Head of caudate nucleus (tissue), 42 donors: ENCODE results near the gene MGMT.
"Not testable (repeated sequence)": the region's sequence is repeated elsewhere in the genome, so short reads cannot be mapped to it uniquely, and the experiment has no call there.

ENCODE experiments used
- DNase-seq, 42 donors: peaks; one replicate each; pipeline versions ENCODE4 v3.0.0 to v3.0.0-alpha.2; 2020 to 2021; ENCODE audit warnings: mixed read lengths in 7 of 42
- intact Hi-C: fragments of 100-400 bp; cut with DNase I; formaldehyde crosslinking; loops from one replicate; pipeline ENCODE4 v1.15.0; 2022

Gene MGMT

GRCh38 chr10:129466703-129467358 is at the start of gene MGMT:
TSS of gene MGMT (plus strand) at chr10:129467241.
- DNase-seq = peak; percentile 88 to 98 (median 95)
- intact Hi-C loops = no loop called here

GRCh38 chr10:129417870-129418269 is 49.2 kb upstream of the MGMT start:
- DNase-seq = peak in 3 of 42 donors; percentile 12 to 31 (median 19)
- intact Hi-C loops = no loop called here

DNA sequence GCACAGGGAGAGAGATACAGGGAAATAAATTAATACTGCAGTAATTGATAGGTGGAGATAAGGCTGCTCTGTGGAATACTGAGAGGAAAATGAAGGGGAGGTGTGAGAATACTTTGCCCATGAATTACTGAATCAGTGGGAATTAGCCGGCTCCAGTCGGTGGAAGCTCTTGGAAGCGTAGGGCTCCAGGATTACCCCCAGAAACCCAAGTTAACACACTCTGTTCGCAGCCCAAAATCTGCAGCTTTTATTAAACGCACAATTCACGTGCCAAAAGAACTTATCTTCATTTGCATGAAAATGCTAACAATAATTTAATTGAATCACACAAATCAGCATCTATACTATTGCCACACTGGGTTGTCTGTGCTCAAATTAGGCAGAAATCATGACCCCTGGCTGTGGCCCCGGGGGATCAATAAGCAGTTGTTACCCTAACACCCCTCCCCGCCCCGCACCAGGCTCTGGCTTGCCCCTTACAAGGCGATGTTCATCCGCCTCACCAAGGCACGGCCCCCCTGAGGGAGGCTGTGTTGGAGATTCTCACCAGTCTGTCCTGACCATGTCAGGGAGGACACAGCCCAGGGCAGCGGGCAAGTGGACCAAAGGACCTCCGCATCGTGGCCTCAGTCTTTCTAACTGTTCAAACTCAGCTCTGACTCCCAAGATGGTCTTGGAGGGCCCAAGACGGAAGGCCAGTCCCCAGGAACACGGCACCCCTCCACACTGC is 48.4 kb upstream of the MGMT start:
- peak in 5 of 42 donors; percentile 18 to 43 (median 39) for DNase-seq
- intact Hi-C loops = no loop called here

- intact Hi-C loops = no loop called here
- no peak for DNase-seq
Measured at GRCh38 chr10:129419397-129419796, 47.6 kb upstream of the MGMT start.

- DNase-seq = peak in 2 of 42 donors; percentile 30 to 33
- intact Hi-C loops = no loop called here
Measured at GRCh38 chr10:129421399-129422010, 45.5 kb upstream of the MGMT start.

GRCh38 chr10:129424978-129425377 is 42.1 kb upstream of the MGMT start:
- intact Hi-C loops = no loop called here
- peak in 1 of 42 donors; percentile 18 for DNase-seq

- DNase-seq = no peak
Measured at GRCh38 chr10:129426606-129427005, 40.4 kb upstream of the MGMT start.

DNA sequence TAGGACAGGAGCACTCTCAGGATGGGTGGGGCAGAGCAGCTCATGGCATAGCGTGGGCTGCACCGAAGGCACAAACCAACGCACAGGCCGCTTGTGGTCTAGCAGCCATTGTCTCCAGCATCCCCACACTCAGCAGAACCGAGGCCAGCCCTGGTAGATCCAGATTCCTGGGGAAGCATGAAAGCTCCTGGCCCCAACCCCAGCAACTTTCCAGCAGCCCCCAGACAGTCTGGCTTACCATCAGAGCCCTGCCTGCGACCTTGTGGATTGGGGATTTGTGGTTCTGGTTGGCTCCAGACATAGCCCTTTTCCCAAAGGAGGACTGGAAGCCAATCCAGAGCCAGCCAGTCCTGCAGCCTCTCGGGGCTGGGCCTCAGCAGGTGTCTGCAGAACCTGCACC is 33.8 kb upstream of the MGMT start:
- intact Hi-C loops = no loop called here
- no peak for DNase-seq

More at GRCh38 chr10:129426606-129427005, 40.4 kb upstream of the MGMT start:
- intact Hi-C loops = no loop called here

DNA sequence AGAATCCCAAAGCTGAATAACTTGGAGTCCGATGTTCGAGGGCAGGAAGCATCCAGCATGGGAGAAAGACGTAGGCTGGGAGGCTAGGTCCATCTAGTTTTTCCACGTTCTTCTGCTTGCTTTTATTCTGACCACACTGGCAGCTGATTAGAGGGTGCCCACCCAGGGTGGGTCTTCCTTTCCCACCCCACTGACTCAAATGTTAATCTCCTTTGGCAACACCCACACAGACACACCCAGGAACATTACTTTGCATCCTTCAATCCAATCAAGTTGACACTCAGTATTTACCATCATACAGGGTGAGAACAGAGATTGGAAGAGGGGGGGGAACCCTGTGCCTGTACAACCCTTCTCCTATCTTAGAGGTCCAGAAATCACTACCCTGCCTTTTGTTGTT is 31.3 kb upstream of the MGMT start:
- intact Hi-C loops, DNase-seq: not testable (repeated sequence)

GRCh38 chr10:129438024-129438423 is 29.0 kb upstream of the MGMT start:
- no peak for DNase-seq
- intact Hi-C loops = no loop called here

DNA sequence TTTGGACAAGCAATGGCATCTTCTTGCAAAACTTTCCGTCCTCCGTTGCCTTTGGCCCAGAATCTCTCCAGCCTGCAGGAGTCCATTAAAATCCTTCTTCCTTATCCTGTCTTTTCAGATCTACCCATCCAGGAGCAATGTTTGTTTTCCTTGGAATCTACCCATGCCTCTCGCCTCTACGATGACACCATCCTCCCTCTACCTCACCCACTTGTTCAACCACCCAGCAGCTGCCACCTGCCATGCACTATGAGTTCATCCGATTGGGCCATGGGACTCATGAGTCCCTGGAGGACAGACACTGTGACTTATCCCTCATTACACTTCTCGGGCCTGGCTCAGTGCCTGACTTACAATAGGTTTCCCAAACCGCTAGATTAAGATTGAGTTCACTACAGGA is 26.8 kb upstream of the MGMT start:
- intact Hi-C loops = no loop called here

DNA sequence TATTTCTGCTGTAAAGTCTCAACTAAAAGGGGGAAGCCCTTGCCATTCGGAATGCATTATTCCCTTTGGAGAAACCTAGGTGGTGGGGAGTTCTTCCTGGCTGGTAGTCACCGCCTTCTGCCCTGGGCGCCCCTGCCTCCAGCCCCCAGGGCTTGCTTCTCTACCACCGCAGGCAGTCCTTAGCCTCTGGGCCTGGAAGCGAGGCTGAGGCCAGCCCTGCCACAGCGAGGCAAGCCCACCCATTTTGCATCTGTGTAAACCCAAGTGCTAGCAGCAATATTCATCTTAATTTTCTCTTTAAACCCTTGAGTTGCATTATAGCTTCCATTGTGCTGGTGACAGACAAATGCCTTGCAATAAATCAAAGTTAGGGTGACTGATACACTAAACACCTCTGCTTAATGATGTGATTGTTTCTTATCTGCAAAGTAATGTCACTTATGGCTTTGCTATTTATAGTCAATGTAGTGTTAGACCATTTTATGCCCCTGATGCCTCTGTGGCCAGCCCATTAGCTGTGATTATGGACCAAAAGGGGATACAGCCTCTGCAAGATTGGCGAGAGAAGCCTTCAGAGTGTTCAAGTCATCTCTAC is 26.2 kb upstream of the MGMT start:
- intact Hi-C loops = no loop called here
- DNase-seq = no peak

More for the DNA sequence above, 26.8 kb upstream of the MGMT start:
- peak in 1 of 42 donors; percentile 23 for DNase-seq

DNA sequence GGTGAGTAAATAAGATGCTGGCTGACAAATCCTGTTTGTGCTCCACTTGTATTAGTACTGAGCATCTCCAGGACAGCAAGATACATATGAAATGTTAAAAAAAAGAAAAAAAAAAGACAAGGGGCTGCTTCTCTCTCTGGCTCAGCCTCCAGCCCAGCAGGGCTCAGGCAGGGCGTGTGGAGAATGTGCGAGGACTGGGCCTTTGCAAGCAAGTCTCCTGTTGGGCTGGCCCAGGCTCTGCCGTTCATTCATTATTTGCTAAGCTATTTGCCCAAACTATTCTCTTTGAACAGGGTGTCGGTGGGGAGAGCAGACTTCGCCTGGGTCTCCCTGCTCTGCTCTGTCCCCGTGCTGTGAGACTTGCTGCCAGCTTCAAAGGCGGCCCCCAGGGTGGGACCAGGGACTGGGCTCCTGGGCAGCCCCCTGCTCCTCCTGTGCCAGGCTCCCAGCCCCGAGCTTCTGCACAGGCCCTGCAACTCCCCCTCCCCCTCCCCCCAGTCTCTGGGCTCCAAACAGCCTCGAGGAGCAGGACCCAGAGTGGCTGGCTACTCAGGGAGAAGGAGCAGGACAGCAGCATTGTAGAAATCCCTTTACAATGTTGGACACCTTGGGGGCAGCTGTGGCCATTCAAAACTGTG is 25.6 kb upstream of the MGMT start:
- intact Hi-C loops = no loop called here
- peak in 1 of 42 donors; percentile 22 for DNase-seq

GRCh38 chr10:129442866-129443265 is 24.2 kb upstream of the MGMT start:
- no peak for DNase-seq
- intact Hi-C loops = no loop called here

DNA sequence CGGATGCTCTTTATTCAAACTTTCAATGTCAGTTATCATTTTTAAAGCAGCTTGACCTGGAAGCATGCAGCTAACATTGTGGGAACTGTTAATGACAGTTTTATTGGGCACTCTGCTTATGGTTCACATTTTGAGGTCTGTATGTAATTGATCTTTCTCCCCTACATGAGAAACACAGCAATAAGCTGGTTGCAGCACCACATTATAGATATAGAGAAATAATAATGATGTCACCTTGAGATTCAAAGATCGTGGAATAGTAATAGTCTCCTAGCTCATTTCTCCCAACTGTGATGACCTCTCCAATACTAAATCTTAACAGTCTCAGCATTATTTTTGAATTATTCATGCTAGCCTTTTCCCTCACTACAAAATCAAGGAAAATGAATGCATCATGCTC is 22.7 kb upstream of the MGMT start:
- intact Hi-C loops = no loop called here
- DNase-seq = no peak

- DNase-seq = peak in 1 of 42 donors; percentile 9
Measured at GRCh38 chr10:129445436-129446182, 21.4 kb upstream of the MGMT start.

GRCh38 chr10:129446183-129446581 is 20.9 kb upstream of the MGMT start:
- no peak for DNase-seq
- intact Hi-C loops = no loop called here

More at GRCh38 chr10:129445436-129446182, 21.4 kb upstream of the MGMT start:
- intact Hi-C loops = no loop called here

DNA sequence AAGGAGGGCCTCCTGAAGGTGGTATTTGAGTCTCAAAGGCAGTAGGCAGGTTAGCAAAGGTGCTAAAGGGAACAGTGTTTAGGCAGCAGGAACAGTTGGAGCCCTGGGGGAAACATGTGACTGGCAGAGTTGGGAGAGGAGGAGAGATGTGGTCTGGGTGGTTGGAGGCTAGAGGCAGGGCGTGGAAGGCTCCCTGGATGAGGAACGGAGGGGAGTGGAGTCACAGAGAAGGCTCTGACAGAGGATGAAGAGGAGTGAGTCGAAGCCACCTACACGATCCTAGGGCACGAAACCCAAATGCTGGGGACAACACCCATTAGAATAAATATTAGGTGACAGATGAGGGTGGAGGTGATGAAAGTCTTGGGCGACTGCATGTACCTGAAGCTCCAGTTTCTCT is 19.6 kb upstream of the MGMT start:
- intact Hi-C loops = no loop called here
- DNase-seq = no peak

DNA sequence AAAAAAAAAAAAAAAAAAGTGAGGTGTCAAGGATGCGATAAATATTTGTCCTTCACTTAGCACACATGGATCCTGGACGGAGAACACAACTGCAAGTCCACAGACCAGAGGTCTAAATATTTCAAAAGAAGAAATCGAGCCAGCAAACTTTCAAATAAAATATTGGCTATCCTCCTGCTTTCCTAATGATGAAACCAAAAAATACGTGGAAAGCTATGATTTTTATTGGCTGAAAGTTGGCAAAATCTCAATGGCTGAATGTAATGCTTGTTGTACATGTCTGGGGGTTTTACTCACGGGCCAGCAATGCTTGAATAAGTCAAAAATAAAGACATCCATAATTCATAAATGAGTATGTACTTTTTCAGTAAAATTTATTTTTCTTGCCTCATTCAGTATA is 19.0 kb upstream of the MGMT start:
- intact Hi-C loops = no loop called here
- DNase-seq = no peak
